Neuronal stem cell (in vitro differentiated cells): ENCODE measurements around the gene KRT6A.

ENCODE experiments used
- DNase-seq: peaks from one replicate; pipeline ENCODE4 v3.0.0-alpha.2; 2013; ENCODE audit warnings: low spot score
- H2AFZ ChIP-seq: one replicate; pipeline ENCODE4 v1.6.1; 2013; ENCODE audit warnings: mild to moderate bottlenecking, low read length, inconsistent platforms
- H2AK5ac ChIP-seq: 2 replicates; pipeline ENCODE4 v1.6.1; 2013; ENCODE audit warnings: low read depth, mild to moderate bottlenecking, inconsistent platforms, low read length, moderate library complexity, mixed read lengths
- H2BK120ac ChIP-seq: 2 replicates; pipeline ENCODE4 v1.6.1; 2013; ENCODE audit warnings: low read depth, mild to moderate bottlenecking, inconsistent platforms, low read length, moderate library complexity, mixed read lengths
- H2BK12ac ChIP-seq: one replicate; pipeline ENCODE4 v1.6.1; 2013; ENCODE audit warnings: low read length, inconsistent platforms
- H2BK15ac ChIP-seq: 2 replicates; pipeline ENCODE4 v1.6.1; 2013; ENCODE audit warnings: mild to moderate bottlenecking, low read length, inconsistent platforms, mixed read lengths
- H2BK5ac ChIP-seq: one replicate; pipeline ENCODE4 v1.6.1; 2013; ENCODE audit warnings: inconsistent platforms, mild to moderate bottlenecking, low read length, moderate library complexity
- H3K14ac ChIP-seq: one replicate; pipeline ENCODE4 v1.6.1; 2013; ENCODE audit warnings: low read length, inconsistent platforms
- H3K18ac ChIP-seq: 2 replicates; pipeline ENCODE4 v1.6.1; 2013; ENCODE audit warnings: low read length, inconsistent platforms
- H3K23ac ChIP-seq: 2 replicates; pipeline ENCODE4 v1.6.1; 2013; ENCODE audit warnings: low read depth, mild to moderate bottlenecking, mixed read lengths, low read length, inconsistent platforms; ENCODE audit not compliant: poor library complexity
- H3K27ac ChIP-seq: replicated peaks from 3 replicates; pipeline ENCODE4 v1.5.1; 2013; ENCODE audit warnings: low read length, inconsistent platforms
- H3K27me3 ChIP-seq, 3 experiments: 2 replicates each; pipeline ENCODE4 v1.6.1; 2013; ENCODE audit warnings: low read length in 3 of 3, mild to moderate bottlenecking in 2 of 3, inconsistent platforms in 1 of 3, low read depth in 1 of 3, mixed read lengths in 1 of 3, moderate library complexity in 1 of 3; ENCODE audit not compliant: control insufficient read depth in 3 of 3, insufficient read depth in 3 of 3
- H3K36me3 ChIP-seq, 2 donors: replicated peaks in 1 of 2; 2 replicates each; pipeline ENCODE4 v1.6.1; 2013; ENCODE audit warnings: low read length in 2 of 2; ENCODE audit not compliant: control insufficient read depth in 2 of 2, insufficient read depth in 2 of 2
- H3K4ac ChIP-seq: 2 replicates; pipeline ENCODE4 v1.6.1; 2013; ENCODE audit warnings: inconsistent platforms, mild to moderate bottlenecking, low read length, moderate library complexity
- H3K4me1 ChIP-seq, 2 donors: 1 replicate in 1 of 2; 2 replicates in 1 of 2; pipeline ENCODE4 v1.6.1; 2013; ENCODE audit warnings: low read length in 2 of 2, low read depth in 1 of 2; ENCODE audit not compliant: control insufficient read depth in 2 of 2, insufficient read depth in 1 of 2
- H3K4me2 ChIP-seq: one replicate; pipeline ENCODE4 v1.6.1; 2013; ENCODE audit warnings: mild to moderate bottlenecking, low read length, inconsistent platforms; ENCODE audit not compliant: insufficient read depth, poor library complexity, severe bottlenecking
- H3K4me3 ChIP-seq, 2 donors: 2 replicates each; pipeline ENCODE4 v1.5.1; 2013; ENCODE audit warnings: low read length in 2 of 2, mild to moderate bottlenecking in 2 of 2, inconsistent platforms in 1 of 2, moderate library complexity in 1 of 2
- H3K79me1 ChIP-seq: one replicate; pipeline ENCODE4 v1.6.1; 2013; ENCODE audit warnings: low read depth, mild to moderate bottlenecking, inconsistent platforms, low read length, moderate library complexity
- H3K9ac ChIP-seq: one replicate; pipeline ENCODE4 v1.6.1; 2013; ENCODE audit warnings: mild to moderate bottlenecking, low read depth, low read length, inconsistent platforms; ENCODE audit not compliant: poor library complexity
- H3K9me3 ChIP-seq, 2 donors: replicated peaks in 1 of 2; 2 replicates each; pipeline versions ENCODE3 to v1.6.1; 2013; ENCODE audit warnings: low read length in 2 of 2, mild to moderate bottlenecking in 2 of 2, inconsistent platforms in 1 of 2, low read depth in 1 of 2, mixed read lengths in 1 of 2, moderate library complexity in 1 of 2; ENCODE audit not compliant: control insufficient read depth in 2 of 2, insufficient read depth in 1 of 2
- H4K8ac ChIP-seq: one replicate; pipeline ENCODE4 v1.6.1; 2013; ENCODE audit warnings: low read depth, mild to moderate bottlenecking, inconsistent platforms, low read length, moderate library complexity
- H4K91ac ChIP-seq: one replicate; pipeline ENCODE4 v1.6.1; 2013; ENCODE audit warnings: low read length, low read depth, mild to moderate bottlenecking, inconsistent platforms; ENCODE audit not compliant: poor library complexity
- WGBS, 2 donors: extraction: QIAGEN DNeasy Blood & Tissue Kit; methylation state at CpG; one replicate each; pipeline ENCODE4 v1.1.7; 2013; ENCODE audit warnings: missing lambda C conversion rate in 2 of 2, mixed read lengths in 1 of 2; ENCODE audit not compliant: insufficient read length in 2 of 2, insufficient replicate concordance in 1 of 2; ENCODE audit errors: extremely low coverage in 2 of 2; 5-methylcytosine and 5-hydroxymethylcytosine counted together

The KRT6A gene

GRCh38 chr12:52446367-52447045, 46.6 kb downstream of the KRT6A start:
- Histone ChIP-seq H3K4ac (no peak overlapping the region), H2BK15ac (no peak overlapping the region), H3K36me3 (no peaks in the 10 kb centered on the region), H3K9ac (no peak overlapping the region), H2BK5ac (no peak overlapping the region), H2AK5ac (no peak overlapping the region), H3K27me3 (no peaks in the 10 kb centered on the region), H3K4me2 (no peak overlapping the region), H3K4me1 (peaks cover 0 to 12% of the 10 kb centered on the region in 2 donors), H3K79me1 (no peaks in the 10 kb centered on the region), H2AFZ (no peak overlapping the region), H3K27ac (no peak overlapping the region), H3K23ac (no peak overlapping the region), H4K91ac (no peak overlapping the region), H3K9me3 (no peaks in the 10 kb centered on the region), H2BK12ac (no peak overlapping the region), H2BK120ac (no peak overlapping the region), H3K4me3 (no peak overlapping the region), H3K14ac (no peak overlapping the region), H4K8ac (no peak overlapping the region), H3K18ac (no peak overlapping the region)
- no peak for DNase-seq
- no CpG with 5 or more reads among the region's 6 CpGs for WGBS, 2 donors

DNA sequence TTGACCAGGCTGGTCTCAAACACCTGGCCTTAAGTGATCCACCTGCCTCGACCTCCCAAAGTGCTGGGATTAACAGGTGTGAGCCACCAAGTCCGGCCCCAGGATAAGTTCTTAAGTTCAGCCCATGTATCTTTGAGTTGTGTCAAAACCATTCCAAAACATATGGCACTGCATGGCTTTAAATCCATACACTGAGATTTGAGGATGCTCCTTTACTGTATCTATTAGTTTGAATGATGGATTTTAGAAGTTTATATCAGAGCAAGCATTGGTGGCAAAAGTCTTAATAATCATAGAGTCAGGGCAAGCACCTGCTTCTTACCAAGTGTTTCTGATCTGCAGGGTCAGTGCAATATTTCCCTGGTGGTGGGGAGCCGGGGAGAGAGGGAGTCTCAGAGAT, 47.2 kb downstream of the KRT6A start:
- Histone ChIP-seq H3K27me3 (no peaks in the 10 kb centered on the region), H2BK12ac (no peak overlapping the region), H2BK120ac (no peak overlapping the region), H3K4me3 (no peak overlapping the region), H3K9ac (no peak overlapping the region), H3K9me3 (no peaks in the 10 kb centered on the region), H3K4ac (no peak overlapping the region), H4K91ac (no peak overlapping the region), H2BK5ac (no peak overlapping the region), H2AFZ (no peak overlapping the region), H3K27ac (no peak overlapping the region), H4K8ac (no peak overlapping the region), H3K14ac (no peak overlapping the region), H2AK5ac (no peak overlapping the region), H3K36me3 (no peaks in the 10 kb centered on the region), H3K79me1 (no peaks in the 10 kb centered on the region), H3K23ac (no peak overlapping the region), H3K18ac (no peak overlapping the region), H3K4me2 (no peak overlapping the region), H3K4me1 (peaks cover 0 to 17% of the 10 kb centered on the region in 2 donors), H2BK15ac (no peak overlapping the region)
- no CpG with 5 or more reads among the region's 3 CpGs for WGBS, 2 donors
- DNase-seq = no peak

- no peak overlapping the region for H2BK15ac ChIP-seq
- H4K8ac ChIP-seq = no peak overlapping the region
- H3K27ac ChIP-seq = no peak overlapping the region
- peaks cover 0 to 19% of the 10 kb centered on the region in 2 donors for H3K4me1 ChIP-seq
- no peak overlapping the region for H4K91ac ChIP-seq
- no peak for DNase-seq
- H3K23ac ChIP-seq = no peak overlapping the region
- H3K27me3 ChIP-seq = no peaks in the 10 kb centered on the region
- no peak overlapping the region for H2AFZ ChIP-seq
- WGBS, 2 donors = no CpG with 5 or more reads among the region's 10 CpGs
- no peak overlapping the region for H3K18ac ChIP-seq
- no peak overlapping the region for H3K4ac ChIP-seq
- H3K36me3 ChIP-seq = no peaks in the 10 kb centered on the region
- no peaks in the 10 kb centered on the region for H3K79me1 ChIP-seq
- no peaks in the 10 kb centered on the region for H3K9me3 ChIP-seq
- no peak overlapping the region for H3K4me3 ChIP-seq
- no peak overlapping the region for H3K4me2 ChIP-seq
- H3K14ac ChIP-seq = peak overlapping the region; percentile 40
- no peak overlapping the region for H2BK120ac ChIP-seq
- no peak overlapping the region for H2AK5ac ChIP-seq
- no peak overlapping the region for H2BK5ac ChIP-seq
- H2BK12ac ChIP-seq = no peak overlapping the region
- H3K9ac ChIP-seq = no peak overlapping the region
Measured at GRCh38 chr12:52444647-52445595, 48.1 kb downstream of the KRT6A start.

DNA sequence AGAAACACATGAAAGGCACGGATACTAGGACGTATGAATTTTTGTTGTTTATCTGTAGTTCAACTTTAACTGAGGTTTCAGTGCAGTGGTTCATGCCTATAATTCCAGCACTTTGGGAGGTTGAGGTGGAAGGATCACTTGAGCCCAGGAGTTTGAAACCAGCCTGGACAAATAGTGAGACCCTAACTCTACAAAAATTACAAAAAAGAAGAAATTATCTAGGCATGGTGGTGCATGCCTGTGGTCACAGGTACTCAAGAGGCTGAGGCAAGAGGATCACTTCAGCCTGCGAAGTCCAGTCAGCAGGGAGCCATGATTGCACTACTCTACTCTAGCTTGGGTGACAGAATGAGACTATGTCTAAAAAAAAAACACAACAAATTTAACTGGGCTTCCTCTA, 49.1 kb downstream of the KRT6A start:
- no peak overlapping the region for H2BK12ac ChIP-seq
- H3K79me1 ChIP-seq = no peaks in the 10 kb centered on the region
- H3K14ac ChIP-seq = no peak overlapping the region
- no peak overlapping the region for H2AK5ac ChIP-seq
- H3K27me3 ChIP-seq = no peaks in the 10 kb centered on the region
- no peak overlapping the region for H2AFZ ChIP-seq
- H4K91ac ChIP-seq = no peak overlapping the region
- H3K9me3 ChIP-seq = no peaks in the 10 kb centered on the region
- no peak overlapping the region for H3K4ac ChIP-seq
- no peak overlapping the region for H3K27ac ChIP-seq
- H3K4me3 ChIP-seq = no peak overlapping the region
- H2BK15ac ChIP-seq = no peak overlapping the region
- H3K18ac ChIP-seq = no peak overlapping the region
- no peak overlapping the region for H3K4me2 ChIP-seq
- no peak overlapping the region for H4K8ac ChIP-seq
- no CpG with 5 or more reads among the region's 3 CpGs for WGBS, 2 donors
- DNase-seq = no peak
- peaks cover 0 to 19% of the 10 kb centered on the region in 2 donors for H3K4me1 ChIP-seq
- no peaks in the 10 kb centered on the region for H3K36me3 ChIP-seq
- no peak overlapping the region for H3K9ac ChIP-seq
- no peak overlapping the region for H2BK5ac ChIP-seq
- H3K23ac ChIP-seq = no peak overlapping the region
- no peak overlapping the region for H2BK120ac ChIP-seq
